GM19324 (cell line): Measurements from ENCODE around the gene THSD7A.

ENCODE experiments used
- ATAC-seq: cut with Tn5 transposase; IDR thresholded peaks from one replicate; pipeline ENCODE4 v1.9.1; 2021; ENCODE audit warnings: mild to moderate bottlenecking, moderate library complexity; ENCODE audit not compliant: unreplicated experiment, low FRiP score

THSD7A gene

DNA sequence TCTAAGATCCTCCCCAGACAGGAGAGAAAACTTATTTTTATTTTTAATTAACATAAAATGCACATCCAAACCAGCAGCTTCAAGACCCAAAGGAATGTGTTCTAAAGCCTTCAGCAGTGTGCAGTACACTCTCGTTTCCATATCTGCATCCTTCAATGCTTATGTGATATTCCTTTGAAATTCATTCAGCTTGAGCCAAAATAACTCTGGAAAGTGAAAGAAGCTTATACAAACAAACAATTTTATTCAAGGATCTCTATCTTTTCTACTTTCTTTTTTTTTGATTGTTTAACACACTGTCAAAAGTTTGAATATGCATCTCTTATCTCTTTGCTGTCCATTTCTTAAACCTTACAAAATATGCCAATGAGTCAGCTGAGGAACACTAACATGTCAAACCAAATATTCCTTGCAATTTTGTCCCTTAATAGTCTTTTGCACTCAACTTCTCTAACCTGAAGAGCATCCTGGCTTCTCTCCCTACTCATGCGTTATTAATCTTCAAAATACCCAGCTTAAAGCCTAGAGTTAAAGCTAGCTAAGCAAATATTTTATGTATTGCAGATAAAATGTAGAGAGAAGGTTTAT, 124.3 kb downstream of the THSD7A start:
- no peak for ATAC-seq

GRCh38 chr7:11706666-11707605, 125.1 kb downstream of the THSD7A start:
- ATAC-seq: no peak

DNA sequence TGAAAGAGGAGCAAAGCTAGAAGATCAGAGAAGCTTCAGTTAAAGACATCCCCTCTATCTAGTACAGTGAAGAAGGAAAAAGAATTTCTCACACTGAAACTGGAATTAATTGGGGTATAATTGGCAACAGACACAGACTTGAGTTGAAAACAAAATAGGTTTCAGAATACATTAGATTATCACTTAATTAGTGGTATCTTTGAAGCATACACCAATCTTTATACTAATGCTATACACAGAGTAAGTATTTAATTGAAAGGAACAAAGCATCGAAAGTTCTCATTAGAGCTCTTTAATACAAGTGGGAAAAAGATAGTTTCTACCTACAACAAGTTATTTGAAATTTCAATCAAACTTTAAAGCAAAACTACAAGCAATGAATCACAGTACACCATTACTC, 128.2 kb downstream of the THSD7A start:
- no peak for ATAC-seq

GRCh38 chr7:11702938-11703337, 129.1 kb downstream of the THSD7A start:
- no peak for ATAC-seq

- ATAC-seq: no peak
These were observed 130.0 kb downstream of the THSD7A start for GRCh38 chr7:11701829-11702560.

DNA sequence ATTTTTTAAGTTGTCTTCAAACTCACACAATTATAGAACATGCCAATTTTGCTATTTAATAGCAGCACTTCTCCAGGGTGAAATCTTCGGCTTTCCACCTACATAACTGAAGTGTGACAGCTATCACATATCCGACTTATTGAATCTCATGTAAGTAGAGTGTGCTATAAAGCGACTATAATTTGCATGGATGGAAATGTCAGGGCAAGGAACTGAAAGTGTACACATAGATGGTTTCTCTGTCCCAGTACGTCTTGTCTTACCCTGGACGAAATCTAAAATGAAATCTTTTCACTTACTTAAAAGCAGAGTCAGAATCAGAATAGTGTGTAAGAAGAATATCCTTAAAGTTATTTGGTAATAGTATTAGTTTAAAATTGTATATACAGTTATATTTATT, 132.3 kb downstream of the THSD7A start:
- no peak for ATAC-seq

DNA sequence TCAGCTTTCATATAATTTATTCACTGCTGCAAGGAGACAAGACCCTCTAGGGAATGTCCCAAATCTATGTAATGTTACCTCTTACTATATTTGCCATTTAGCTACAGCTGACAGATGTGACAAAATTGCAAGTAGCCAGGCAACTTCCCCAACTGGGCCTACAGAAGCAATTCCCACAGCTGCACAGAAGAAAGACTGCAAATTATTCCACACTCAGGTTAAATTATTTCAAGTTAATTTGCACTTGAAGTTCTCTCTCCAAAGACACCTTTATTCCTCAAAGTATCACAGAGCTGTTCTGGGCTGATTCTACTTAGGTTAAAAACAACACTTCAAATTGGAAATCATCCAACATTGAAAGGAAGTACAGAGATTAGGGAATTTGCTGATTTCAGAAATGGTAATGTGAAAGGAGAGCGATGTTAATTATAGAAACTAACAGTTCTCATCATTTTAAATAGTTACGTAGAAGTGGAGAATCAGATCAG, 133.6 kb downstream of the THSD7A start:
- no peak for ATAC-seq

GRCh38 chr7:11690395-11690794, 141.6 kb downstream of the THSD7A start:
- ATAC-seq: no peak

- ATAC-seq: no peak
These were observed 142.9 kb downstream of the THSD7A start for GRCh38 chr7:11689096-11689495.

DNA sequence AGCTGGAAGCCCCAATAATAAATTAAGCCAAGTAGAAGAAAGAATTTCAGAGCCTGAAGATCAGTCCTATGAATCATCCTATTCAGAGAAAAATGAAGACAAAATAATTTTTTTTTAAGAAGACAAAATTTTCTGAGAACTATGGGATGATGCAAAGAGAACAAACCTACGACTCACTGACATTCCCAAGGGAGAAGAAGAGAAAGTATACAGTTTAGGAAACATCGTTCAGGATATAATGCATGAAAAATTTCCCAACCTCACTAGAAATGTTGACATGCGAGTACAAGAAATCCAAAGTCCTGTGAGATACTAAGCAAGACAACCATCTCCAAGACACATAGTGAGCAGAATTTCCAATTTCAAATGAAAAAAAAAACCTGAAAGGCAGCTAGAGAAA, 150.5 kb downstream of the THSD7A start:
- no peak for ATAC-seq

GRCh38 chr7:11675163-11675562, 156.8 kb downstream of the THSD7A start:
- no peak for ATAC-seq

- no peak for ATAC-seq
These were observed 163.3 kb downstream of the THSD7A start for GRCh38 chr7:11668727-11669126.

DNA sequence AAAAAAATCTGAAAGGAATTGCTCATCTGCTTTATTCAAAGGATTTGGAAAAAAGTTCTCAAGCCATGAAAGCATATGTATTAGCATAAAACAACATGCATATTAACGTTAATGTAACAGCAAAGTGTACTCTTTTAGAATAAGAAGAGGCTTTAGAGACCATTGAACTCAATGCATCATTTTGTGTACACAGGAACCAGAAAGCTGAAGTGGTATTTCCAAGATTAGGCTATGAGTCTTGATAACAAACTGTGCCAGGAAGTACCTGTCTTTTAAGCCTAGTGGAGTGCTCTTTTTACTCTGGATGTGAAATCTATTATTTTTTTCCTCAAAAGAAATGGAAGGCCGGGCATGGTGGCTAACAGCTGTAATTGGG, 164.2 kb downstream of the THSD7A start:
- ATAC-seq: no peak

DNA sequence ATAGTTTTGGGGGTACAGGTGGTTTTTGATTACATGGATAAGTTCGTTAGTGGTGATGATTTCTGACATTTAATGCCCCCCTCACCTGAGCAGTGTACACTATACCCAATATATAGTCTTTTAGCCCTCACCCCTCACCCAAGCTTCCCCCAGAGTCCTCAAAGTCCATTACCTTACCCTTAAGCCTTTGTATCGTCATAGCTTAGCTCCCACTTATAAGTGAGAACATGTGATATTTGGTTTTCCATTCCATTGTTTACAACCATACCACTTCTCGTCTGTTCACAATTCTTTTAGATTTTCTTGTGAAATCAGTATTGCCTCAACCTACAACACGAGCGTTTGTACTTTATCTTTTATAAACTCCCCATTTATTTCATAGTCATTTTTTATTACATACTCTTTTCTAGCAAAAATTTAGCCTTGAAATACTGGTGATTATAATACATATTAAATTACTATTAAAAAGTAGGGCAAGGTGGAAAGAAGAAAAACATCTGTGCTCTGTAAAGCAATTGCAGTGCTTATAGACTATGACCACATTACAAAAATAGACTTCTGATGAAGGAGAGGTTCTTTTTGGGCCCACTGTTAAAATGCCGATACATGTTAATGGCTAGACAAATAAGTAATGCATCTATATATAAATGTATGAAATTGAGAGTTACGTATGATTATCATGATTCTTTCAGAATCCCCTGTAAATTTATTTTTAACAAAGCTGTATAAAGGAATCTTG, 164.8 kb downstream of the THSD7A start:
- ATAC-seq: no peak

DNA sequence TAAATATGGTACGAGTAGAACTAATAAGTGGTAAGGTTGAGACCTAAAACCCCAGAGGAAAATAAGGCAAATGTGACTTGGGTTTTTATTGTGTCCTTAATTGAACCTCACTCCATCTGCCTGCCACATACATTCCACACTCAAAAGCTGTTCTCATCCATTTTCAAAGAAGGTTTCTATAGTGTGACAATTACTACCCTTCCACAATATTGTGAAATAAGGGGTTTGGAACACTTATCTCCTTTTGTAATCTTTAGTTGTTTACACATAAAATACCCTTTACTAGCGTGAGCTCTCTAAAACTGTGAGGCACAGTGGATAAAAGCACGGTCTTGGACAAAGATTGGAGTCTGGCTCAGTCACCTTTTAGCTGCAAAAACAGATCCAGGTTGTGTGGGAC, 166.6 kb downstream of the THSD7A start:
- no peak for ATAC-seq

- no peak for ATAC-seq
These were observed 176.4 kb downstream of the THSD7A start for GRCh38 chr7:11655642-11656041.

DNA sequence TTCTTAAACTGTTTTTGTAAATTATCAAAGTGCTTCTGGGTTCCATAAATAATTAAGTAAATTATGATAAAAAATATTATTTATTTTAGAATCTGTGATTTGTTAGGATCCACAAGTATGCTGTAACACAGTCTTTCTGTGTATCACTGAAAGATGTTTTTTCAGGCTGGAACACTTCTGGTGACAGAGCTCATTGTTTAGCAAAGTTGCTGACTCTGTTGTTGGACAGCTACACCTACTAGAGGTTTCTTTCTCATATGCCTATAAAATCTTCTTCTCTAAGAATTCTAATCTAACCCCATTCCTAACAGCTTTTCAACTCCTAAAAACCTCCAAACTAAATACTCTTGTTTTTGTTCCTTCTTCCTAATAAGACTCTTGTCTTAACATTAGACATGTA, 176.8 kb downstream of the THSD7A start:
- ATAC-seq: no peak

- no peak for ATAC-seq
These were observed 181.5 kb downstream of the THSD7A start for GRCh38 chr7:11650500-11650899.

- ATAC-seq: no peak
These were observed 182.0 kb downstream of the THSD7A start for GRCh38 chr7:11650030-11650429.

- no peak for ATAC-seq
These were observed 183.0 kb downstream of the THSD7A start for GRCh38 chr7:11648980-11649379.

DNA sequence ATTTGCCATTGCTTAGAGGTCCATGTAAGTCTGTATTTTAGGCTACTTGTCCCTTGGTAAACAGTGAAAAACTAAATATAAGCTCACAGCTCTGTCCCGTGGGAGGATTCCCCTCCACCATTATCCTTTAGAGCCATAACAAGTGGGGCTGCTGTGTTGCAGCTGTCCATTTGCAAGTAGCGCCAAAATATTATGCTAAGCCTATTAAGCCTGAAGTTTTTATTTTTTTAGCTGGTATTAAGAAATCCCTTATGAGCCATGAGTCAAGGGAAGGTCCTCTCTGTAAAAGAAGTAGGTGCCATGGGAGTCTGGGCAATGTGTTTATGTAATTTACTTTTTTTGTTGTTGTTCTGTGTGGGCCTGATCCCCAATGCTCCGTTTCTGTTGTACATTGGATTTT, 183.9 kb downstream of the THSD7A start:
- no peak for ATAC-seq
